ENCODE data around the gene TPSAB1. TPM values are rescaled to one million over a fixed set of nuclear protein-coding genes. Genes with fewer than 3 reads are reported as not detected.
A peak's percentile ranks its signal among the peaks of the same experiment; 100 is the strongest.

Gene TPSAB1
- total RNA-seq, 1 experiment from 2014 or later, result 0.25 TPM

GRCh38 chr16:1193143-1193824 lies 47.2 kb upstream of the TPSAB1 start:
- H3K27me3 ChIP-seq (ENCODE audit: insufficient read depth, low read length), result no peaks in the 10 kb centered on the region
- ChIA-PET CTCF (interaction anchor here (0.6 to 1.4 kb wide), 6 partner anchors 12 to 136 kb away, joined by 3 read pairs; no protein-coding TSS in a partner anchor), RAD21 (ENCODE audit: low non-redundant PET in 1 of 2, low total read pairs in 2 of 2, uncharacterized antibody in 2 of 2, unreplicated experiment in 2 of 2) (interaction anchor here in 1 of 2 experiments (0.6 to 0.9 kb wide), 3 partner anchors 10 to 136 kb away, joined by 3 to 4 read pairs (median 3); no protein-coding TSS in a partner anchor), POLR2A (interaction anchor here (0.6 to 0.9 kb wide), 2 partner anchors 136 to 680 kb away, joined by 4 to 8 read pairs; no protein-coding TSS in a partner anchor)
- intact Hi-C loops (cut with micrococcal nuclease), result loop anchor here (5.0 kb wide), 2 partner anchors 41 to 136 kb away; partner anchors contain the start of gene CACNA1H
- H3K9ac ChIP-seq (ENCODE audit: low read length), result peak overlapping the region; percentile 67
- no peaks in the 10 kb centered on the region for H3K9me3 ChIP-seq (ENCODE audit: control insufficient read depth in 1 of 2, insufficient read depth in 1 of 2, low read depth in 1 of 2, low read length in 2 of 2)
- no peaks in the 10 kb centered on the region for H3K9me2 ChIP-seq (ENCODE audit: insufficient read depth)
- peak; percentile 53 for DNase-seq (ENCODE audit: low read depth, low spot score)
- H3K27ac ChIP-seq (ENCODE audit: low read depth, low read length), result peak overlapping the region; percentile 72
- H2AFZ ChIP-seq (ENCODE audit: low read depth, low read length, poor library complexity, severe bottlenecking), result no peak overlapping the region
- no peaks in the 10 kb centered on the region for H3K79me2 ChIP-seq (ENCODE audit: insufficient read depth, low read length)
- no peaks in the 10 kb centered on the region for H4K20me1 ChIP-seq (ENCODE audit: insufficient read depth)
- H3K4me3 ChIP-seq (replicated peaks in 1 of 2; ENCODE audit: low read depth in 1 of 2, low read length in 2 of 2), result peak overlapping the region; percentile 28 to 58
- H3K36me3 ChIP-seq (ENCODE audit: control insufficient read depth in 1 of 2, insufficient read depth in 2 of 2, low read length in 2 of 2), result no peaks in the 10 kb centered on the region
- H3K4me1 ChIP-seq (ENCODE audit: control insufficient read depth in 1 of 2, insufficient read depth in 2 of 2, low read length in 2 of 2), result peaks cover 22 to 39% of the 10 kb centered on the region in 2 experiments
- H3K4me2 ChIP-seq (ENCODE audit: low read length), result peak overlapping the region; percentile 78
- TF ChIP-seq EGR1 (IDR thresholded peaks at IDR 0.05; ENCODE audit: low read depth) (no peak; the same call in 1 of the 2 replicates), TCF7L2 (IDR thresholded peaks at IDR 0.05; ENCODE audit: borderline replicate concordance, extremely low read depth, insufficient read depth, insufficient read length) (peak; percentile 36), CTCF (IDR thresholded peaks at IDR 0.05 in 2 of 3, conservative IDR thresholded peaks at IDR 0.05 in 1 of 3; ENCODE audit: borderline replicate concordance in 1 of 3, insufficient read depth in 1 of 3, low read depth in 2 of 3, low read length in 2 of 3) (peak in 1 of 3 experiments; percentile 26; a peak in 2 of 6 replicates), MAX (IDR thresholded peaks at IDR 0.05) (peak; percentile 94; the same call in 1 of the 2 replicates), EZH2phosphoT487 (IDR thresholded peaks at IDR 0.05; ENCODE audit: borderline replicate concordance) (no peak), POLR2AphosphoS5 (IDR thresholded peaks at IDR 0.05; ENCODE audit: low read depth, low read length) (peak; percentile 69; the same call in 1 of the 2 replicates), ZFX (IDR thresholded peaks at IDR 0.05) (peak; percentile 29; the same call in 1 of the 2 replicates), POLR2A (IDR thresholded peaks at IDR 0.05; ENCODE audit: borderline replicate concordance, extremely low read depth, insufficient read depth, insufficient read length) (peak; percentile 53)
- BruUV-seq (replicated peaks), result no TSS peak
- peak; percentile 86 for ATAC-seq

Data from HCT116 (cell line).